Measurements from ENCODE around the gene RNF5. TPM values are rescaled to one million over a fixed set of nuclear protein-coding genes. Genes with fewer than 3 reads are reported as not detected.

RNF5 gene
- total RNA-seq, 1 donor from 2014 or later, result 90.1 TPM

- Histone ChIP-seq H3K4me3 (ENCODE audit: low read depth, low read length) (peak overlapping the region; percentile 8), H3K27me3 (ENCODE audit: control insufficient read depth, insufficient read depth, low read length) (peaks cover 40% of the 10 kb centered on the region), H3K36me3 (ENCODE audit: control insufficient read depth, insufficient read depth, low read length) (no peaks in the 10 kb centered on the region)
- no peak for DNase-seq (ENCODE audit: low read depth)
- TF ChIP-seq CTCF (IDR thresholded peaks at IDR 0.05; ENCODE audit: insufficient read depth, low read length, poor library complexity, severe bottlenecking), result no peak
These were observed 26.9 kb upstream of the RNF5 start for GRCh38 chr6:32151181-32151862.

GRCh38 chr6:32151863-32152768 is 26.1 kb upstream of the RNF5 start, which contains the start of gene PRRT1:
TSS of gene PRRT1 (minus strand) at chr6:32151939. CDS start at chr6:32151827, 112 bp downstream.
- peak within 1 kb of the TSS; percentile 61 for H3K4me3 ChIP-seq (ENCODE audit: low read depth, low read length)

GRCh38 chr6:32152769-32153563 is 25.2 kb upstream of the RNF5 start:
- H3K36me3 ChIP-seq (ENCODE audit: control insufficient read depth, insufficient read depth, low read length), result no peaks in the 10 kb centered on the region
- H3K27me3 ChIP-seq (ENCODE audit: control insufficient read depth, insufficient read depth, low read length), result peaks cover 33% of the 10 kb centered on the region
- TF ChIP-seq CTCF (IDR thresholded peaks at IDR 0.05; ENCODE audit: insufficient read depth, low read length, poor library complexity, severe bottlenecking), result no peak
- DNase-seq (ENCODE audit: low read depth), result no peak
- H3K4me3 ChIP-seq (ENCODE audit: low read depth, low read length), result peak overlapping the region; percentile 61

More at GRCh38 chr6:32151863-32152768, 26.1 kb upstream of the RNF5 start, which contains the start of gene PRRT1:
- no peak for TF ChIP-seq CTCF (IDR thresholded peaks at IDR 0.05; ENCODE audit: insufficient read depth, low read length, poor library complexity, severe bottlenecking)
- no peaks in the 10 kb centered on the region for H3K36me3 ChIP-seq (ENCODE audit: control insufficient read depth, insufficient read depth, low read length)
- H3K27me3 ChIP-seq (ENCODE audit: control insufficient read depth, insufficient read depth, low read length), result peaks cover 40% of the 10 kb centered on the region
- no peak for DNase-seq (ENCODE audit: low read depth)

- Histone ChIP-seq H3K27me3 (ENCODE audit: control insufficient read depth, insufficient read depth, low read length) (peaks cover 25% of the 10 kb centered on the region), H3K36me3 (ENCODE audit: control insufficient read depth, insufficient read depth, low read length) (no peaks in the 10 kb centered on the region), H3K4me3 (ENCODE audit: low read depth, low read length) (peak within 1 kb of the TSS; percentile 61)
- no peak for DNase-seq (ENCODE audit: low read depth)
- peak; percentile 33 for TF ChIP-seq CTCF (IDR thresholded peaks at IDR 0.05; ENCODE audit: insufficient read depth, low read length, poor library complexity, severe bottlenecking)
These were observed 24.4 kb upstream of the RNF5 start, which contains the start of gene PPT2 for GRCh38 chr6:32153564-32154513. TSS of gene PPT2 (plus strand) at chr6:32154141. CDS start at chr6:32154595, 454 bp downstream.
